K562 (cell line): ENCODE results near the gene MACF1. TPM values are rescaled to one million over a fixed set of nuclear protein-coding genes. Genes with fewer than 3 reads are reported as not detected.

Experiments
- CXXC5 ChIP-seq: fragments of 250-450 bp; sonication (Bioruptor Pico); IDR thresholded peaks from 2 replicates; pipeline ENCODE4 v1.8.0; 2022; ENCODE audit warnings: inconsistent platforms, mild to moderate bottlenecking, moderate library complexity
- DEAF1 ChIP-seq: fragments of 450-650 bp; formaldehyde crosslinking; IDR thresholded peaks from 2 replicates; pipeline ENCODE4 v1.4.0; 2020; ENCODE audit warnings: mild to moderate bottlenecking, moderate library complexity
- E2F3 ChIP-seq: fragments of 250-450 bp; sonication (Bioruptor Pico); IDR thresholded peaks from 2 replicates; pipeline ENCODE4 v1.4.0; 2020; ENCODE audit warnings: mild to moderate bottlenecking
- ELF2 ChIP-seq: fragments of 250-450 bp; sonication (Bioruptor Pico); IDR thresholded peaks from 2 replicates; pipeline ENCODE4 v1.5.0; 2021; ENCODE audit warnings: mild to moderate bottlenecking
- KAT7 ChIP-seq: sonication (generic); formaldehyde crosslinking; IDR thresholded peaks from 2 replicates; pipeline ENCODE4 v1.8.0; 2022; ENCODE audit warnings: missing genetic modification reagents, mild to moderate bottlenecking, borderline replicate concordance
- PHB ChIP-seq: fragments of 250-450 bp; sonication (Bioruptor Pico); IDR thresholded peaks from 2 replicates; pipeline ENCODE4 v1.5.0; 2021
- PHF20 ChIP-seq: fragments of 450-650 bp; IDR thresholded peaks from 2 replicates; pipeline ENCODE4 v1.6.1; 2018; ENCODE audit not compliant: partially characterized antibody
- RB1 ChIP-seq: fragments of 450-650 bp; IDR thresholded peaks from 2 replicates; pipeline ENCODE4 v1.6.1; 2017; ENCODE audit warnings: low read depth, mild to moderate bottlenecking
- SAFB ChIP-seq: fragments of 200-400 bp; formaldehyde crosslinking; IDR thresholded peaks from 2 replicates; pipeline ENCODE4 v1.6.1; 2017; ENCODE audit warnings: low read depth, low read length, borderline replicate concordance
- SRSF7 ChIP-seq: fragments of 200-400 bp; formaldehyde crosslinking; optimal IDR thresholded peaks from 2 replicates; pipeline ENCODE3; 2017; ENCODE audit warnings: mild to moderate bottlenecking, low read depth, low read length
- TOE1 ChIP-seq, 2 experiments: fragments of 450-650 bp in 1 of 2; sonication (generic) in 1 of 2; formaldehyde crosslinking in 1 of 2; IDR thresholded peaks; 2 replicates each; pipeline versions ENCODE4 v1.7.1 to v1.8.0; 2016 to 2022; ENCODE audit warnings: borderline replicate concordance in 2 of 2, mild to moderate bottlenecking in 2 of 2, antibody characterized with exemption in 1 of 2, inconsistent platforms in 1 of 2, low read depth in 1 of 2, missing genetic modification reagents in 1 of 2, moderate library complexity in 1 of 2
- TRIM28 ChIP-seq: fragments of 450-650 bp; IDR thresholded peaks from 2 replicates; pipeline ENCODE4 v1.6.1; 2017
- polyA plus RNA-seq, 8 experiments: library from polyadenylated mRNA; depleted of rRNA in 4 of 8; stranded (reverse) in 5 of 8; unstranded in 3 of 8; fragments of >200 nt; fragmentation: Nextera tagmentation in 2 of 8; fragmentation: Illumina TruSeq in 1 of 8; extraction: Ambion mirVana in 2 of 8; extraction: Trizol in 1 of 8; gene quantifications; 2 replicates each; pipeline versions ENCODE4 v1.2.1 to v1.2.3, GENCODE V29; 2011 to 2014; ENCODE audit warnings: inconsistent platforms in 1 of 8, missing spikeins in 1 of 8
- total RNA-seq, 7 experiments: library from RNA; depleted of rRNA in 6 of 7; stranded (reverse); fragments of >200 nt in 6 of 7; fragmentation: Illumina TruSeq in 2 of 7; extraction: Trizol in 2 of 7; gene quantifications; 2 replicates each; pipeline versions ENCODE4 v1.2.1 to v1.2.3, GENCODE V29; 2011 to 2021; ENCODE audit warnings: low replicate concordance in 1 of 7
- TF ChIP-seq, protein P1 (sequence below): sonication (generic); formaldehyde crosslinking; IDR thresholded peaks from 2 replicates; pipeline ENCODE4 v1.8.0; 2022; ENCODE audit warnings: missing genetic modification reagents, mild to moderate bottlenecking, moderate library complexity, borderline replicate concordance
- TF ChIP-seq, protein P2 (sequence below): fragments of 200-800 bp; sonication (Bioruptor generic); IDR thresholded peaks from 2 replicates; pipeline ENCODE4 v1.6.1; 2016; ENCODE audit warnings: missing genetic modification characterization, missing compliant biosample characterization
- TF ChIP-seq, protein P3 (sequence below): sonication (generic); formaldehyde crosslinking; IDR thresholded peaks from 2 replicates; pipeline ENCODE4 v1.8.0; 2022; ENCODE audit warnings: mild to moderate bottlenecking, missing genetic modification reagents

Gene MACF1
- total and polyA plus RNA-seq, 9 of the 15 experiments (the other 6 are each of a cell fraction or from before 2014, with no cell fraction given) = 13.2 to 232 (median 112) TPM

- TF ChIP-seq, protein P1, sequence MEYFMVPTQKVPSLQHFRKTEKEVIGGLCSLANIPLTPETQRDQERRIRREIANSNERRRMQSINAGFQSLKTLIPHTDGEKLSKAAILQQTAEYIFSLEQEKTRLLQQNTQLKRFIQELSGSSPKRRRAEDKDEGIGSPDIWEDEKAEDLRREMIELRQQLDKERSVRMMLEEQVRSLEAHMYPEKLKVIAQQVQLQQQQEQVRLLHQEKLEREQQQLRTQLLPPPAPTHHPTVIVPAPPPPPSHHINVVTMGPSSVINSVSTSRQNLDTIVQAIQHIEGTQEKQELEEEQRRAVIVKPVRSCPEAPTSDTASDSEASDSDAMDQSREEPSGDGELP (CRISPR knock-in tag) = peak; percentile 8; the same call in 1 of the 2 replicates
- TF ChIP-seq PHF20 (no peak), ELF2 (CRISPR knock-in tag) (no peak), SAFB (peak; percentile 55), TRIM28 (no peak), CXXC5 (CRISPR knock-in tag) (peak; percentile 67; the same call in 1 of the 2 replicates), PHB (CRISPR knock-in tag) (no peak), E2F3 (CRISPR knock-in tag) (no peak), SRSF7 (no peak), RB1 (peak; percentile 62; the same call in 1 of the 2 replicates), TOE1 (IDR thresholded peaks at IDR 0.05; ENCODE audit: borderline replicate concordance) (no peak), TOE1 (CRISPR knock-in tag; IDR thresholded peaks at IDR 0.05; ENCODE audit: borderline replicate concordance, low read depth) (no peak), KAT7 (CRISPR knock-in tag) (peak; percentile 82; the same call in 1 of the 2 replicates), DEAF1 (CRISPR knock-in tag) (no peak)
- TF ChIP-seq, protein P2, sequence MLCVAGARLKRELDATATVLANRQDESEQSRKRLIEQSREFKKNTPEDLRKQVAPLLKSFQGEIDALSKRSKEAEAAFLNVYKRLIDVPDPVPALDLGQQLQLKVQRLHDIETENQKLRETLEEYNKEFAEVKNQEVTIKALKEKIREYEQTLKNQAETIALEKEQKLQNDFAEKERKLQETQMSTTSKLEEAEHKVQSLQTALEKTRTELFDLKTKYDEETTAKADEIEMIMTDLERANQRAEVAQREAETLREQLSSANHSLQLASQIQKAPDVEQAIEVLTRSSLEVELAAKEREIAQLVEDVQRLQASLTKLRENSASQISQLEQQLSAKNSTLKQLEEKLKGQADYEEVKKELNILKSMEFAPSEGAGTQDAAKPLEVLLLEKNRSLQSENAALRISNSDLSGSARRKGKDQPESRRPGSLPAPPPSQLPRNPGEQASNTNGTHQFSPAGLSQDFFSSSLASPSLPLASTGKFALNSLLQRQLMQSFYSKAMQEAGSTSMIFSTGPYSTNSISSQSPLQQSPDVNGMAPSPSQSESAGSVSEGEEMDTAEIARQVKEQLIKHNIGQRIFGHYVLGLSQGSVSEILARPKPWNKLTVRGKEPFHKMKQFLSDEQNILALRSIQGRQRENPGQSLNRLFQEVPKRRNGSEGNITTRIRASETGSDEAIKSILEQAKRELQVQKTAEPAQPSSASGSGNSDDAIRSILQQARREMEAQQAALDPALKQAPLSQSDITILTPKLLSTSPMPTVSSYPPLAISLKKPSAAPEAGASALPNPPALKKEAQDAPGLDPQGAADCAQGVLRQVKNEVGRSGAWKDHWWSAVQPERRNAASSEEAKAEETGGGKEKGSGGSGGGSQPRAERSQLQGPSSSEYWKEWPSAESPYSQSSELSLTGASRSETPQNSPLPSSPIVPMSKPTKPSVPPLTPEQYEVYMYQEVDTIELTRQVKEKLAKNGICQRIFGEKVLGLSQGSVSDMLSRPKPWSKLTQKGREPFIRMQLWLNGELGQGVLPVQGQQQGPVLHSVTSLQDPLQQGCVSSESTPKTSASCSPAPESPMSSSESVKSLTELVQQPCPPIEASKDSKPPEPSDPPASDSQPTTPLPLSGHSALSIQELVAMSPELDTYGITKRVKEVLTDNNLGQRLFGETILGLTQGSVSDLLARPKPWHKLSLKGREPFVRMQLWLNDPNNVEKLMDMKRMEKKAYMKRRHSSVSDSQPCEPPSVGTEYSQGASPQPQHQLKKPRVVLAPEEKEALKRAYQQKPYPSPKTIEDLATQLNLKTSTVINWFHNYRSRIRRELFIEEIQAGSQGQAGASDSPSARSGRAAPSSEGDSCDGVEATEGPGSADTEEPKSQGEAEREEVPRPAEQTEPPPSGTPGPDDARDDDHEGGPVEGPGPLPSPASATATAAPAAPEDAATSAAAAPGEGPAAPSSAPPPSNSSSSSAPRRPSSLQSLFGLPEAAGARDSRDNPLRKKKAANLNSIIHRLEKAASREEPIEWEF = no peak
- TF ChIP-seq, protein P3, sequence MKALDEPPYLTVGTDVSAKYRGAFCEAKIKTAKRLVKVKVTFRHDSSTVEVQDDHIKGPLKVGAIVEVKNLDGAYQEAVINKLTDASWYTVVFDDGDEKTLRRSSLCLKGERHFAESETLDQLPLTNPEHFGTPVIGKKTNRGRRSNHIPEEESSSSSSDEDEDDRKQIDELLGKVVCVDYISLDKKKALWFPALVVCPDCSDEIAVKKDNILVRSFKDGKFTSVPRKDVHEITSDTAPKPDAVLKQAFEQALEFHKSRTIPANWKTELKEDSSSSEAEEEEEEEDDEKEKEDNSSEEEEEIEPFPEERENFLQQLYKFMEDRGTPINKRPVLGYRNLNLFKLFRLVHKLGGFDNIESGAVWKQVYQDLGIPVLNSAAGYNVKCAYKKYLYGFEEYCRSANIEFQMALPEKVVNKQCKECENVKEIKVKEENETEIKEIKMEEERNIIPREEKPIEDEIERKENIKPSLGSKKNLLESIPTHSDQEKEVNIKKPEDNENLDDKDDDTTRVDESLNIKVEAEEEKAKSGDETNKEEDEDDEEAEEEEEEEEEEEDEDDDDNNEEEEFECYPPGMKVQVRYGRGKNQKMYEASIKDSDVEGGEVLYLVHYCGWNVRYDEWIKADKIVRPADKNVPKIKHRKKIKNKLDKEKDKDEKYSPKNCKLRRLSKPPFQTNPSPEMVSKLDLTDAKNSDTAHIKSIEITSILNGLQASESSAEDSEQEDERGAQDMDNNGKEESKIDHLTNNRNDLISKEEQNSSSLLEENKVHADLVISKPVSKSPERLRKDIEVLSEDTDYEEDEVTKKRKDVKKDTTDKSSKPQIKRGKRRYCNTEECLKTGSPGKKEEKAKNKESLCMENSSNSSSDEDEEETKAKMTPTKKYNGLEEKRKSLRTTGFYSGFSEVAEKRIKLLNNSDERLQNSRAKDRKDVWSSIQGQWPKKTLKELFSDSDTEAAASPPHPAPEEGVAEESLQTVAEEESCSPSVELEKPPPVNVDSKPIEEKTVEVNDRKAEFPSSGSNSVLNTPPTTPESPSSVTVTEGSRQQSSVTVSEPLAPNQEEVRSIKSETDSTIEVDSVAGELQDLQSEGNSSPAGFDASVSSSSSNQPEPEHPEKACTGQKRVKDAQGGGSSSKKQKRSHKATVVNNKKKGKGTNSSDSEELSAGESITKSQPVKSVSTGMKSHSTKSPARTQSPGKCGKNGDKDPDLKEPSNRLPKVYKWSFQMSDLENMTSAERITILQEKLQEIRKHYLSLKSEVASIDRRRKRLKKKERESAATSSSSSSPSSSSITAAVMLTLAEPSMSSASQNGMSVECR (CRISPR knock-in tag) = peak; percentile 76
These were observed 204.7 kb downstream of the MACF1 start (continued) for GRCh38 chr1:39409055-39409816.
